HG03439 (cell line): ENCODE data around the gene PLK5.
A peak's percentile ranks its signal among the peaks of the same experiment; 100 is the strongest.
"Not testable (repeated sequence)": the region's sequence is repeated elsewhere in the genome, so short reads cannot be mapped to it uniquely, and the experiment has no call there.

Experiments
- ATAC-seq: cut with Tn5 transposase; IDR thresholded peaks from one replicate; pipeline ENCODE4 v1.9.1; 2021; ENCODE audit warnings: mild to moderate bottlenecking, moderate library complexity; ENCODE audit not compliant: unreplicated experiment

The PLK5 gene, protein sequence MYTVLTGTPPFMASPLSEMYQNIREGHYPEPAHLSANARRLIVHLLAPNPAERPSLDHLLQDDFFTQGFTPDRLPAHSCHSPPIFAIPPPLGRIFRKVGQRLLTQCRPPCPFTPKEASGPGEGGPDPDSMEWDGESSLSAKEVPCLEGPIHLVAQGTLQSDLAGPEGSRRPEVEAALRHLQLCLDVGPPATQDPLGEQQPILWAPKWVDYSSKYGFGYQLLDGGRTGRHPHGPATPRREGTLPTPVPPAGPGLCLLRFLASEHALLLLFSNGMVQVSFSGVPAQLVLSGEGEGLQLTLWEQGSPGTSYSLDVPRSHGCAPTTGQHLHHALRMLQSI

DNA sequence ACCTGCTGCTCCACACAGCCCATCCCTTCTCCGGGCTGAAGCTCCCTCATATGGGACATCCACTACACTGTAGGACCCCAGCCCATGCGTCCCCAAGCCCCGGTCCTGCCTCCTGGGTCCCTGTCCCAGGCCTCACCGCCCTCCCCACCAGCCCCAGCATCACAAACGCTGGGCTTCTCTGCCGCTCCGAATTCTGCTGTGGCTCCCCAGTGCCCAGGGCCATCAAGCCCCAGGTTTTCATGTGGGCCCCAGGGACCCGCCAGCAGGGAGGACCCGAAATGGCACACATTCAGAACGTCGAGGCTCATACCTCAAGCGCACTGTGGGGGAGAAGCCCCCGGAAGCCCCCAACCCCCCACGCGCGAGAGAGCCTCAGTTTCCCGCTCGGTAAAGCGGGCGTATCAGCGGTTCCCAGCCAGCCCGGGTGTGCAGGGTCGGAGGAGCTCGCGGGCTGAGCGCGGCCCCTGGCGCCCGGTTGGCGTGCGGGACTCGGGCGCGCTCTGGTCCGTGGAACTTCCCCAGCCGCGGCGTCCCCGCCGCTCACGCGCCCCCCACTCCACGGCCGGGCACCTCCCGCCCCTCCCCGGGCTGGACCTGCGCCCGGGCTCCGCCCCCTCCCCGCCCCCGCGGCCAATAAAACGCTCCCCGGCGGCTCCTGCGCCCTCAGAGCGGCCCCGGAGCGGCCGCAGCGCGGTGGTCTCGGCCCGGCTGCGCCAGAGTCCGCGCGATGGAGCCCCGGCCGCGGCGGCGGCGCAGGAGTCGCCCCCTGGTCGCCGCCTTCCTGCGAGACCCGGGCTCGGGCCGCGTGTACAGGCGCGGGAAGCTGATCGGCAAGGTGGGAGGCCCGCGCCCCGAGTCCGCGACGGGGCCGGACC lies at the start of gene PLK5:
PLK5 (plus strand) TSS at position 666 of the 875 bp plus-strand sequence. CDS start 2,920 bp downstream, outside the sequence.
- ATAC-seq, result no peak

DNA sequence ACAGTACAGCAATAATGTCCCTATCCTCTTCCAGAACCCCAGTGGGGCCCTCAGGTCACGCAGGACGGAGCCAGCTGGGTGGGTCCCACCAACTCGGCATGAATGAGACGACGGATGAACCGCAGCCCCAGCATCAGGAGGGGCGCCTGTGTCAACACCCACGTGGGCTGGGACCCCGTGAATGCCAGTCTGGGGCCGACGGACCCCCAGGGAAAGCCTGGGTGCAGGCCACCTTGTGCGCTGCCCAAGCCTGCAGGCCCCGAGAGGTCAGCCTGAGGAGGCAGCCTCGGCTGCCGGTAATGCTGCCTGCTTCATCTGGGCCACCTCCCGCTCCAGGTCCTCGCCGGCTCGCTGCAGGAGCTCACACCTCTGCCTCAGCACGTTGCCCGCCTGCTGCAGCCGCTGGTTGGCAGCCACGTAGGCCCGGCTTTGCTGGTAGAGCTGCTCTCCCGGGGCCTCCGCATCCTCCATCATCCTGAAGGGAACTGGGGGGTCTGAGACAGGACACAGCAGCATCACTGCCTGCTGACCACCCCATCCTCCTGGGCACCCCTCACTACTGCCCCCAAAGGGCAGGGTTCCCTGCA lies 49.0 kb upstream of the PLK5 start:
- no peak for ATAC-seq

DNA sequence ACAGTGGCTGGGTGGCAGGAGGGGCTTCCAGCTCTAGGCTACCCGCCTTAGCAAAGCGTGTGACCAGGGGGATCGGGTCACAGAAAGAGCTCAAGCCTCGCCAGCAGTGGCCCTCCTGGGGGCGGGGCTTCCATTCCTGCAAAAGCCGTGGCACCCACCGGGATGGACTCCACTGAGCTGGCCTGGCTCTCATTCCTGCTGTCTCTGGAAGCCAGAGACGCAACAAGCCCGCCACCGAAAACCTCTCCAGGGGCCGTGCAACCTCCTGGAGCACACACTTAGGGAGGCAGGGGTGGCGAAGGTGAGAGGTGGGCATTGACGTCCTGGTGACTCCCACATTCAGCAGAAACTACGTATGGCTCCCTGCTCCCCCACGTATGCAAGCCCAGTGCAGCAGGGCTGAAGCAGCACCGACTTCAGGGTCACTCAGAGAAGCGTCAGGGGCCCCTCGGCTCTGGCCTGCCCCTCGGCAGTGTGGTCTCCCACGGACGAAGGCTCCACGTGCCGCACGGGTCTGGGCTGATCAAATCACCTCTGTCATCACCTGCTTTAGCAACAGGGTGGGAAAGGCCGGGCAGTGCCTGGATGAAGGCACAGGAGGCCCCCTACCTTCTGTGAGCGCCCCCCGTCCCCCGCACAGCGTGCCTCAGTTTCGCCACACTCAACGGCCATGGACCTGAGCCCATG lies 48.0 kb upstream of the PLK5 start:
- ATAC-seq, result no peak

DNA sequence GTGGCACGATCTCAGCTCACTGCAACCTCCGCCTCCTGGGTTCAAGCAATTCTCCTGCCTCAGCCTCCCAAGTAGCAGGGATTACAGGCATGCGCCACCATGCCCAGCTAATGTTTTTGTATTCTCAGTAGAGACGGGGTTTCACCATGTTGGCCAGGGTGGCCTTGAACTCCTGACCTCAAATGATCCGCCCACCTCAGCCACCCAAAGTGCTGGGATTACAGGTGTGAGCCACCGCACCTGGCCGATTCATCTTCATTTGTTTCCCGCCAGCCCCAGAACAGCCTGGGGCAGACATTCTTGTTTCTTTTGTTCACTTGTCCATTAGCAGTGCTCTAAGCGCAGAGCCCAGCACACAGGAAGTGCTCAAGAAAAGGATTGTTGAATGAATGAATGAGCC lies 46.8 kb upstream of the PLK5 start:
- ATAC-seq, result not testable (repeated sequence)

DNA sequence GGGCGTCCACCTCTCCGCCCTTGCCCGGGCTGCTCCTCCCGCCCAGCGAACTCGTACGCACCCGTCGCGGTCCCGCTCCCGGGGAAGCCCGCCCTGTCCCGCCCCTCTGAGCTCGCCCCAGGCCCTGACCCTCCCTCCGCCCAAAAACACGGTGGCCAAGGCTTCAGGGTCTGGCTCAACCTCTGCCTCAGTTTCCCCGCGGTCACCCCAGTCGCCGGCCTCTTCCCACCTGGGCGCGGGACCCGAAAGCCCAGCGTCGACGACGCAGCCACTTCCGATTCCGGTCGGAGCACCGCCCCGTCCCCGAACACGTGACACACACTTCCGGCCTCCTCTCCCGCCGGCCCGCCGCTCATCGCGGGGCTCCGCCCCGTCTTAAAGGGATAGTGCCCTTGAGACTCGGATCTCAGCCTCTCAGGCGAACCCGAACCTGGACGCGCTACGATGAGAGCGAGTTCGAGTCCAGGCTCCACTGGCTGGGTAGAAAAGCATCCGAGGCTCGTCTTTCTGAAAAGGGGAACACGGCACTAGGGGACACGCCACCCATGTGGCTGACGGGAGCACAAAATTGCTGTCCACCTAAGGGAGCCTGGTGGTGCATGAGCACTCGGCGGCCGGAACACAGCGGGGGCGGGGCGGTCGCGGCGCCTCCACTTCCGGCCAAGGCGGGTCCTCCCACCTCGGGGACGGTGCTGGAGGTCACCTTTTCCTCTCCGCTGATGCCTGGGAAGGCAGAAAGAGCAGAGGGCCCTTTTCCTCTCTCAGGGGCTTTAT lies 44.8 kb upstream of the PLK5 start, which contains the start of gene C19orf25:
C19orf25 (minus strand) TSS at position 282 of the 774 bp plus-strand sequence. CDS start 312 bp downstream, outside the sequence.
- peak; percentile 85 for ATAC-seq

DNA sequence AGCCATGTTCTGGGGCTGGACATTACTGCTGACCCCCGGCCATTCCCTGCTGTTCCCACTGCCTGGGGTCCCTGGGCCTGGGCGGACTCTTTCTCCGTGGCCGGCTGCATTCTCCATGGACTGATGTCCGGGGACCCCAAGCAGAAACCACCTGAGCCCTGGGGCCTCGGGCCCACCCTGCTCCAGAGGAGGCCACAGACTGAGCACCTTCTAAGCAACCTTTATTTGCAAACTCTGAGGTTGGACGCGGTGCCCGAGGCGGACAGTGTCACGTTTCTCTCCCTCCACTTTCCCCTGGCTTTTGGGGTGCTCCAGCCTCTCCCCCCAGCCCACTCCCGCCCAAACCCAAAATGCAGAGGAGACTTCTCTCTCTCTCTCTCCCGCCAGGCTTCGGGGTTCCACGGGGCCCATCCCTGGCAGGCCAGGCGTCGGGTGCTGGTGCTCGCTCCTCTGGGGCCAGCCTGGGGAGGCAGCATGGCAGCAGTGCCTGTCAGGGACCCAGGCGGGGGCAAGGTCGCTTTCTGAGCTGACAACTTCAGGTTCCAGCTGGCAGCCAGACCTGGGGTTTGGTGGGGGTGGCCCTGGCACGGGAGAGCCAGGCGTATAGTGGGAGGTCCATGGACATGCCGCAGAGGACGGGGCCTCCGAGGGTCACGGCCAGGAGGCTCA lies 42.5 kb upstream of the PLK5 start:
- ATAC-seq, result no peak

DNA sequence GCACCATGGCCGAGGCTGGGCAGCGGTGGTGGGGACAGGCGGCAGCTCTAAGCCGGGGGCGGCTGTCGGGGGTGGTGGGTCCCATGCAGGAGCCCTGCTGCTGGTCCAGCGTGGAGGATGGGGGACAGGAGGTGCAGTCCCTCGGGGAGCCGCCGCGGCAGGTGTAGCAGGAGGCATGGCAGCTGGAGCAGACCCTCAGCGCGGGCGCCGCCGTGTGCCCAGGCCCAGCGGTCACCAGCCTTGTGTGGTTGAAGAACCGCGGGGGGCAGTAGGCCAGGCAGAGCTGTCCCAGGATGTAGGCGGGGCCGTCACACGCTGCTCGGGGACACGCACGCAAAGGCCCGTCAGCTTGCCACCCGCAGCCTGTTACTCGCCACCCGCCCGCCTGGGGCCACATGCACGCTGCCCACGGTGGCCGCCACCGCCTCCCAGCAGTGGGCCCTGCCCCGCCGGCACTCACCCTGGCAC lies 42.0 kb upstream of the PLK5 start:
- ATAC-seq, result no peak

DNA sequence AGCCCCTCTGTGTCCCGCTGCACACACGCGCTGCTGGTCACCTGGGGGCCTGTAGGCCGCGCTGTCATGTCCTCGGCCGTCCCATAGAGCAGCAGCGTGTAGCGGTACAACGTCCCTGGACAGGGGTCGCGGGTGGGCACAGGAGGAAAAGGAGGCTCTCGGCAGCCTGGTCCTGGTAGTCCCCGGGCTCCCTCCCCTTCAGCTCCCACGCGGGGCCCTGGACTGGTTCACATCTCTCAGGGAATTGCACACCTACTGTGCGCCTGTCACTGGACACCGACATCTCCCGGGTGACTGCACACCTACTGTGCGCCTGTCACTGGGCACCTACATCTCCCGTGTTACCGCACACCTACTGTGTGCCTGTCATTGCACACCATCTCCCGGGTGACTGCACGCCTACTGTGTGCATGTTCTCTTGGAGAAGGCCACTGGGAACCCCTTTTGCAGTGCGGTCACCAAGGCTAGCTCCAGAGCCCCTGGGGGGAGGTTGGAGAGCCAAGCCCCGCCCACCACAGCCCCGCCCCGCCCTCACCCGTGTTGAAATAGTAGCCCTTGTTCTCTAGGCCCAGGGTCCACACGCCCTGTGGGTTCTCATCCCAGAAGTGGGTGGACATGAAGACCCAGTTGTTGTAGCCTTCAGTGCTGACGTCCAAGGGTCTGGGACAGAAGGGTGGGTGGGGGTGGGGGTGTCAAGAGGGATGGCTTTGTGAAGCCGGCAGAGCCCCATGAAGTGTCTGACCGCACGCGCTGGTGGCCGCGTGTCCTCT lies 41.3 kb upstream of the PLK5 start:
- no peak for ATAC-seq

DNA sequence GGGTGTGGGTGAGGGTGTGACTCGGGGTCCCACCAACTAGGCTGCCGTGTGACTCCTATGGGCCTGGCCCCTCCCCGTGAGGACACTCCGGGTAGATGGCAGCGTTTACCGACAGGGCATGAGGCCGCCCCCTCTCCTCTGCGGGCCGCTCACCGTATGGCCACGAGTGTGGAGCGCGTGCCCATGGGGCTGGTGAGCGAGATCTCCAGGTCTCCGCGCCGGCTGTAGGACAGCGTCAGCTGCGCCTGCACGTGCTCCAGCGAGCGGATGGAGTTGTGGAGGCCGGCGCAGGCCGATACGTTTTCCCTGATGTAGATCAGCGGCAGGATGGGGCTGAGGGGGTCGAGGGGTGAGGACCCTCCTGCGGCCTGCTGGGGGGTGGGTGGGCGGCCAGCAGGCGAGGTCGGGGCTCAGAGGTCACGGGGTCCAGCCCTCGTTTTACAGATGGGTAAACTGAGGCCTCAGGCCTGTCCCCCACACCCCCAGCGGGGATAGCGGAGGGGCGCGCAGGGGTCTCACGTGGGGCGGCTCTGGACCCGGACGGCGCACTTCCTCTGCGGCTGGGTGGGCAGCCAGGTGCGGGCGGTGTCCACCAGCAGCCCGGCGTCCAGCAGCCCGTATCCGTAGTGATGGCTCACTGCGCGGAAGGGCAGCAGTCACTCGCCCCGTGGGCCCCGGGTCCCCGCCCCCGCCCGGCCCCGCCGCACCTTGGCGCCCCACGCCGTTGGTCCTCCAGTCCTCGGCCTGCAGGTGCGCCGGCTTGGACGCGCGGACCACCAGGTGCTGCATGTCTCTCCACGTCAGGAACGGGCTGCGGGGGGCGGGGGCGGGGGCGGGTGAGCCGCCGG lies 40.5 kb upstream of the PLK5 start:
- no peak for ATAC-seq

DNA sequence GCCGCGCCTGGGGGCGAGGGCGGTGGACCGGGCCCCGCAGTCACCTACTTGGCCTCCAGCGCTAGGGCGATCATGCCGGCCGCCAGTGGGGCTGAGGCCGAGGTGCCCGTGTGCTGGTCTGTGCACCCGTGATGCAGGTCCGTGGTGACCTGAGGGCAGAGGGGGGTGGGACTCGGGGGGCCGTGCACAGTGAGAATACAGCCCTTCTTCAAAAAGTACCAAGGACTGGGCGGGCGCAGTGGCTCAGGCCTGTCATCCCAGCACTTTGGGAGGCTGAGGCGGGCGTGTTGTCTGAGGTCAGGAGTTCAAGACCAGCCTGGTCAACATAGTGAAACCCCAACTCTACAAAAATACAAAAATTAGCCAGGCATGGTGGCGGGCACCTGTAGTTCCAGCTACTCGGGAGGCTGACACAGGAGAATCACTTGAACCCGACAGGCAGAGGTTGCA lies 39.9 kb upstream of the PLK5 start:
- no peak for ATAC-seq

DNA sequence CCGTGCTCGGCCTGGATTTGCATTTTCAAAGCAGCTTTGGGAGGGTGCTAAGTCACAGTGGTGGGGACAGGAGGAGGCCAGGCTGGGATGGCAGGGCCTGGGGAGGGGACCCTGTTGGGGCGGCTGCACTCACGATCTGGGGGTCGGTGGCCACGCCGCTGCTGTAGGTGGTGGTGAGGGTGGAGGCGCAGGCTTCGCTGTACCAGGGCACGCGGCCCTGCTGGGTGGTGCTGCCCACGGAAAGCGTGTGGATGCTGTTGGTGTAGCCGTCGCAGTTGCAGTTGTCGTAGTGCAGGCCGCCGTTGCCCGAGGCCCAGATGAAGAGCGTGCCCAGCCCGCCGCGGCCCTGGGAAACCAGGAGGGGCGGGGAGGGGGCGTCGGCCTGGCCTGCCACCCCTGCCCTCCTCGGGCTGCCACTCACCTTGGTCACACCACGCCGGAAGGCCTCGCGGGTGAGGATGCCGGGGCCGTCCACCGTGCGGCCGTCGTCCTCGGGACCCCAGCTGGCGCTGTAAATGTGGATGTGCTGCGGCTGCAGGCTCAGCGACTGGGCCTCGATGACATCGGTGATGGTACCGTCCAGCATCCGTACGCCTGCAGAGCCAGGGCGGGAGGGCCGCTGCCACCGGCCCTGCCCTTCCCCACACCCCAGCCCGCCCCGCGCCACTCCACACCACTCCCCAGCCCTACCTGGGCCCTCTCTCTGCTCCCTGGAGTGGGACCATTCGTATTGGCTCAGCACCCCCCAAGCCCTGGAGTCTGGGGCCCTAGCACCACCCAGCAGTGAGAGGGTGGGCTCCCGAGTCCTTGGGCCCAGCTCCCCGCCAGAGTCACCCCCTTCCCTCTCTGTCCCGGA lies 36.9 kb upstream of the PLK5 start:
- no peak for ATAC-seq

DNA sequence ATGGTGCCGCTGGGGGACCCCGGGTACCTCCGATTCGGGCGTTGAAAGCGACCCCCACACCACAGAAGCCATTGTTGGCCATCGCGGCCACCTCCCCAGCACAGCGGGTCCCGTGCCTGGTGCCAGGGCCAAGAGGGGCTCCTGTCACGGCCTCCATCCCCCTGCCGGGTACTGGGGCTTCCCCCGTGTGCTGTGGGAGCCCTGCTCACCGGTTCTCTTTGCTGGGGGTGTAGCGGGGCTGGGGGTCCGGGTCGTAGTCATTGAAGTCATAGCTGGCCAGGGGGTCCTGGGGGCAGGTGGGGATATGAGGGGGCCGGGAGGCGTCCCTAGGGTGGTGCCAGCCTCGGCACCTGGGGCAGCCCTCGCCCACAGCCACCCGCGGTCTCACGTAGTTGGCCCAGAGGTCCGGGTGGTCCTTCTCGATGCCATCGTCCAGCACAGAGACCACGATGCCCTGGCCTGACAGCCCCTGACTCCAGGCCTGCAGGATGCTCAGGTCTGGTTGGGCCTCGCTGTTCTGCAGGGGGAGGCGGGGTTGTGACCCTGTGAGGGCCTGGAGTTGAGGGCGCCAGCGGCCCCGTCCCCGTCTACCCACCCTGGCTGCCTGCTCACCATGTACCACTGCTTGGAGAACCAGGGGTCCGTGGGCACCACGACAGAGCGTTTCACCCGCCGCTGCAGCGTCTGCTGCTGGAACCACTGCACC lies 36.1 kb upstream of the PLK5 start:
- ATAC-seq, result no peak

DNA sequence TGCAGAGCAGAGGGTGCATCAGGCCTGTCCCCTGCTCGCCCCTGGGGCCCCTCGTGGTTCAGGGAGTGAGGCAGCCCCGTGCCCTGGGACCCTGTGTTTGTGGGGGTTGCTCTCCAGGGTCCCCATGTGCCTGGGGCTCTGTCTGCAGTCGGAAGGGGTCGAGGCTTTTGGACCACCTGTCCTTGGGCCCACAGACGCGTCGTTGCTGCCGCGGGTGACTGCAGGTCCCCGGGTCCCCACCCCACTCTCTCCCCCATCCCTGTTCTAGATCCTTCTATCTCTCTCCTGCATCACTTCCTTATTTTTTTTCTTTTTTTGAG lies 35.6 kb upstream of the PLK5 start:
- no peak for ATAC-seq

DNA sequence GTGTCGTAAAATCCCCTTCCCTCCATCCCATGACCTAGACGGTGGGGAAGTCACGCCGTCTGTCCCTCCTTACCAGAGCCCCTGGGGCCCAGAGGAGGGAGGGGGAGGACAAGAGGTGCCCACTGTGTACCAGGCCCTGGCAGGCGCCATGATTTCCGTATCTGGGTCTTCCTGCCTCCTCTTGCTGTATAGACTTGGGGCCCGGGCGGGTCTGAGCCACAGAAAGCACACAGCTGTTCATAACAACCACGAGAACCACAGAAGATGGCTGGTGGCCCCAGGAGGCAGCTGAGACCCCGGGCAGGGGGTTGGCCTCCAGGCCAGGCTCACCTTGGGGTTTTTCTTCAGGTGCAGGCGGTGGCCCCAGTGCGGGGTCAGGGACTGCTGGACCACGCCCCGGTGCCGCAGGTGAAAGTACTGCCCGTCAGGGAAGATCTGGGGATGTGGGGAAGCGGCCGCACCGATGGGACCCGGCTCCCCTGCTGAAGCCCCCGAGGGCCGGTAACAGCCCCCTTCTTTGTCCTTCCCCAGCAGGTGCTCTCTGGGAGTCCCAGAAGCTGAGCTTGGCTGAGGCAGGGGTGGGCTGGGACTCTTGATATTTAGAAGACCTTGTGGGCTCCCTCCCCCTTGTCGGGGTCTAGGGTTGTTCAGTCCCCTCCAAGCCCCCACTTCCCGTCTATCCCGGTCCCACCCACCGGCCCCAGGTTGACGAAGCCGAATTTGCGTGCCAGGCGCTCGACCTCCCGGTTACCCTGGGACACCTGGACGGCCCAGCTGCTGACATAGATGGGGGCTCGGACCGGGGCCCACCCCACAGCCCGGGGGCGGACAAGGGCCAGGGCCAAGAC lies 34.2 kb upstream of the PLK5 start:
- no peak for ATAC-seq

DNA sequence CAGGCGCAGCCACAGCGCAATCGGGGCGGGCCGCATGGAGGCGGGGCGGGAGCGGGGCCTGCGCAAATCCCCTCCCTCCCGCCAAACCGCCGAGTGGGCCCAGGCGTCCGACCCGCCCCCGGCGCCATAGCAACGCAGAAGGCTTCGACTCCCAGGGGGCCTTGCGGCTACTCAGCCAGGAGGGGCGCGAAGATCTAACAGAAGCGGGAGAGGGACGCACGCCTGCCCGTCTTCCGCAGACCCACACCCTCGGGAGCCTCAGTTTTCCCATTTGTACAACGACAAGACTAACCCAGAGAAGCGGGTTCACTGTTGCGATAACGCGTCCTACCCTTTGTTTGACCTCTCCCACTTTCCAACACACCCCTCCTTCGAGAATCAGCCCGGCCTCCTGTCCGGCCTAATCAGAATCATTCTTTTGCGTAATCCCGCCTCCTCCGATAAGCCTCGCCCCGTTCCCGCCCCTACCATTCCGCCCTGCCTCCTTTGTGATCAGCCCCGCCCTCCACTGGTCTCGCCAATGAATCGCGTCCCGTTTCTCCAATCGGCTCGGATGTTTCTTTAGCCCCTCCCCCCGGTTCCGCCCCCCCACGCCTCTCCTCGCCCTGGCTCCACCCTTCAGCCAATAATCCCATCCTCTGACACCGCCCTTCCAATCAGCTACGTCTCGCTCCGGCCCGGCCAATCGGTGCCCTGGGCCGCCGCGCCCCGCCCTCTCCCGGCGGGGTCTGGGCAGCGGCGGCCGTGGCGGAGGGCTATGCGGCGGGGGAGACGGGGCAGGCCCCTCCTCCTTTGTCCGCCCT lies 33.4 kb upstream of the PLK5 start, which contains the start of gene PCSK4:
PCSK4 (minus strand) TSS at position 40 of the 803 bp plus-strand sequence; CDS start at position 36, 4 bp downstream.
- peak; percentile 74 for ATAC-seq
